Adipose tissue (tissue), 3 donors: Measurements from ENCODE around the gene ATP1A3. TPM values are rescaled to one million over a fixed set of nuclear protein-coding genes. Genes with fewer than 3 reads are reported as not detected.
"Not testable (repeated sequence)": the region's sequence is repeated elsewhere in the genome, so short reads cannot be mapped to it uniquely, and the experiment has no call there.

Experiments used
- H3K27ac ChIP-seq: one replicate; pipeline ENCODE4 v1.5.1; 2013; ENCODE audit warnings: low read depth, low read length
- WGBS, 3 donors: extraction: QIAGEN DNeasy Blood & Tissue Kit; methylation state at CpG; one replicate each; pipeline ENCODE4 v1.1.7; 2013; 5-methylcytosine and 5-hydroxymethylcytosine counted together
- polyA plus RNA-seq, 3 donors: library from polyadenylated mRNA; stranded (reverse); fragments of 200-250 nt; gene quantifications; one replicate each; pipeline ENCODE4 v1.2.3, GENCODE V29; 2013
- donor health status: healthy with polysubstance abuse.
- donor health status: Bipolar disorder and iron deficiency.
- donor health status: healthy.

Gene ATP1A3
- polyA plus RNA-seq, 3 donors, result 0.21 to 0.34 TPM; not detected in 1

DNA sequence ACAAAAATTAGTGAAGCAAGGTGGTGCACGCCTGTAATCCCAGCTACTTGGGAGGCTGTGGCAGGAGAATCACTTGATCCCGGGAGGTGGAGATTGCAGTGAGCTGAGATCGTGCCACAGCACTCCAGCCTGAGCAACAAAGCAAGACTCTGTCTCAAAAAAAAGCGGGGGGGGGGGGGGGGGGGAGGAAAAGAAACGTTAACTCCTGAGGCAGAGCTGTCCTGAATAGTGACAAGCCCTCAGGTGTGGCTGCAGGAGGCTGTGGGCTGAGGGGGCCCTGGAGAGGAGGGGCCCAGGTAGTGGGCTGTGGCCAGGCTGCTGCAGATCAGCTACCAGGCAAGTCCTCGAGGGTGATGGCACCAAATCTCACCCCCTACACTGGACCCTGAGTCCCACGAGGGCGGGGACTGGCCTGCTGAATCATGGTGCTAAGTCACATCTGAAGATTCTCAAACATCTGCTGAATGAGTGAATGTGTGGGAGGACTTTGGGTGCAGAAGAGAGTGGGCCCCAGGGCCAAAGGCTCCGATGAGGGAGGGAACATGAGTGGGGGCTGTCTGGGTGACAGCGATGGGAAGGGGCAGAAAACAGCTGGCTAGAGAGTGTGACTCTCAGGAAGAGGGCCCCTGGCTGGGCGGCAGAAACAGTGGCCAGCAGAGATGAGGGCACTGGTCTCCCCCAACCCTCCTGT, 24.6 kb upstream of the ATP1A3 start:
- WGBS, 3 donors, result 62 to 66% (median 63%) methylated on average over 10 to 11 of the region's 11 CpGs
- H3K27ac ChIP-seq, result no peak overlapping the region

GRCh38 chr19:42017040-42017439, 23.0 kb upstream of the ATP1A3 start:
- no peak overlapping the region for H3K27ac ChIP-seq
- 75 to 86% (median 81%) methylated on average over 8 of the region's 8 CpGs for WGBS, 3 donors

DNA sequence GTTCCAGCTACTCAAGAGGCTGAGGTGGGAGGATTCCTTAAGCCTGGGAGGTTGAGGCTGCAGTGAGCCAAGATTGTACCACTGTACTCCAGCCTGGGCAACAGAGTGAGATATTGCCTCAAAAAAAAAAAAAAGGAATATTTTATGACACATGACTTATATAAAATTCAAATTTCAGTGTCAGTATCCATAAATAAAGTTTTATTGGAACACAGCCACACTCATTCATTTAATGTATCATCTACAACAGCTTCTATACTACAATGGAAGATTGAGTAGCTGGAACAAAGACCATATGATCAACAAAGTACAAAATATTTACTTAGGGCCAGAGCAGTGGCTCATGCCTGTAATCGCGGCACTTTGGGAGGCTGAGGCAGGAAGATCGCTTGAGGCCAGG, 18.7 kb upstream of the ATP1A3 start:
- WGBS, 3 donors, result 89 to 96% (median 94%) methylated on average over 3 of the region's 3 CpGs
- not testable (repeated sequence) for H3K27ac ChIP-seq

- H3K27ac ChIP-seq, result no peak overlapping the region
- 70 to 77% (median 70%) methylated on average over 11 of the region's 11 CpGs for WGBS, 3 donors
Measured at GRCh38 chr19:42010245-42011126, 16.5 kb upstream of the ATP1A3 start.

GRCh38 chr19:42006569-42006968, 12.5 kb upstream of the ATP1A3 start:
- WGBS, 3 donors, result 80 to 92% (median 91%) methylated on average over 12 to 13 of the region's 13 CpGs
- H3K27ac ChIP-seq, result no peak overlapping the region

GRCh38 chr19:42005504-42005903, 11.5 kb upstream of the ATP1A3 start:
- H3K27ac ChIP-seq, result no peak overlapping the region
- WGBS, 3 donors, result 93 to 95% (median 94%) methylated on average over 22 of the region's 22 CpGs

GRCh38 chr19:42003506-42004294, 9.7 kb upstream of the ATP1A3 start:
- WGBS, 3 donors, result 73 to 84% (median 76%) methylated on average over 17 to 21 of the region's 21 CpGs

DNA sequence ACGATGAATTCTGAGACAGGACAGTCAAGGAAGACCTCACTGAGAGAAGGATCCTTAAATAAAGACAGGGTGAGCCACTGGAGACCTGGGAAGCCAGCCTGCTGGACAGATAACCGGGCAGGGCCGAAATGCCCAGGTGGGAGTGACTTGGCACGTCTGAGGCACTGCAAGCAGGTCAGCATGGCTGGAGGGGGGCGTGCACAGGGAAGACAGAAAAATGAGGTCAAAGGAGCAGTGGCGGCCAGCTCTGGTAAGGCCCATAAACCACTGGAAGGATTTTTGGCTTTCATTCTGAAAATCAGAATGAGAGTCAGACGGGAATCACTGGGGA, 5.8 kb upstream of the ATP1A3 start:
- no peak overlapping the region for H3K27ac ChIP-seq
- 63 to 74% (median 72%) methylated on average over 7 of the region's 7 CpGs for WGBS, 3 donors

More at GRCh38 chr19:42003506-42004294, 9.7 kb upstream of the ATP1A3 start:
- H3K27ac ChIP-seq, result no peak overlapping the region

DNA sequence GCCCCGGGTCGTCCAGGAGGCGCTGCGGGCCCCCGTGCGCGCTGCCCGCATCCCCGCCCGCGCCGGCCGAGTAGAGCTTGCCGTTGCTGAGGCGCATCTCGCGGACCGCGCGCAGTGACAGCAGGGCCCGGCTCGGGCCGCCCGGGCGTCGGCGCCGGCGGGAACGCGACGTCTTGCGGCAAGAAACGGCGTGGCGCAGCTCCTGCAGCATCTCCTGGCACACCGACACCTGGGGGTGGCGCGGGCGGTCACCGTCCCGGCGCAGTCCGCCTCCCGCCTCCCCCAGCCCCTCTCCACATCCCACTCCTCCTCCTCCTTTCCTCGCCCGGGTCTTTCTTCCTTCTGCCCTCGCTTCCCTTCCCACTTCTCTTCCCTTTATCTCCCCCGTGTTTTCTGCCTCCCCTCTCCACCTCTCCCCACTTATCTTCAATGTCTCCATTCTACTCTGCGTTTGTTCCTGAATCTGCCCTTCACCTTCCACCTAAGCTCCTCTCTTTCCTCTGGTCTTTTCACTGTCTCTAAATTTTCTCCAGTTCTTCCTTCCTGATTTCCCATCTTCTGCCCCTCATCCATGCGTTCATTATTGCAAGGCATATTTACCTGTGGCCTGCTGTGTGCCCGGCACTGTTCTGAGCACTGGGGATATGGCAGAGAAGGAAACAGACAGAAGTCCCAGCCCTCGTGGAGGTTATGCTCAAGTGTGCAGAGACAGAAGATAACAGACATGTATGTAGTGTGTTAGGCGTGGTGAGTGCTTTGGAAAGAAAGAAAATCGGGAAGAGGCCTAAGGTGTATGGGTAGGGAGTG, 5.2 kb upstream of the ATP1A3 start:
- no peak overlapping the region for H3K27ac ChIP-seq
- 9 to 33% (median 10%) methylated on average over 11 to 55 of the region's 55 CpGs for WGBS, 3 donors

DNA sequence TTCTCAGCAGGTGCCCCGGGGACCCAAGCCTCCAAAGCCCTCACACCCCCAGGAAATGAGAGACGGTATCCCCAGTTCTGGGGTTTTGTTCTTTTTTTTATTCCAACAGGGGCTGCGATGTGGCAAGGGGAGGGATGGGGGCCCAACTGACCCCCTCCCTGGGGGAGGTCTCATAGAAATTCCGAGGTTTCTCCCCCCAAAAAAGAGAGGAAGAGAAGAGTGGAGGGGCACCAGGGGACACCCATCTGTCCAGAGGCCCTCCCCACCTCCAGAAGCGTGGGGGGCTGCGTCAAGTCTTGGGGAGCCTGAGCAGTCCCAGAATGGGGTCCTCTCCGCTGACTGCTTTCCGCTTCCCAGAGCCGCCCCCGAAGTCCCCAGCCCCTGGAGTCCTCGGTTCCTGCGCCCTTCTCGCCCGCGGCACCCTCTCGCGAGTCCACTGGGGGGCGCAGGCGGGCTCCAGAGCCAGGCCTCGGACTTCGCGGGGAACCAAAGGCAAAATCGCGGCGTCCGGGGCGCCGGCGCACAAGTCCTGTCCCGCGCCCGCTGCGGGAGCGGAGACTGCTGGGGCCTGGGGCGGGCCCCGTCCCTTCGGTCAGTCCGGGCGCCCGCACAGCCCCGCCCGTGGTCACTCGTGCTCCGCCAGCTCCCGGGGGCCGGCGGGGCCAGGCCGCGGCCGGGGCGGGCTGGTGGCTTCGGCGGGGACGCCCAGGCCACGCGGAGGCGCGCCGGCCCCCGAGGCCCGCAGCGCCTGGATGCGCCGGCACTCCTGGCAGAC, 4.4 kb upstream of the ATP1A3 start:
- WGBS, 3 donors, result 2 to 4% (median 3%) methylated on average over 20 to 64 of the region's 64 CpGs
- no peak overlapping the region for H3K27ac ChIP-seq

GRCh38 chr19:41997851-41998229, 3.8 kb upstream of the ATP1A3 start:
- no peak overlapping the region for H3K27ac ChIP-seq
- WGBS, 3 donors, result 2 to 7% (median 4%) methylated on average over 14 of the region's 14 CpGs

- H3K27ac ChIP-seq, result no peak overlapping the region
- WGBS, 3 donors, result 2 to 3% (median 2%) methylated on average over 32 to 35 of the region's 35 CpGs
Measured at GRCh38 chr19:41997121-41997850, 3.3 kb upstream of the ATP1A3 start.

DNA sequence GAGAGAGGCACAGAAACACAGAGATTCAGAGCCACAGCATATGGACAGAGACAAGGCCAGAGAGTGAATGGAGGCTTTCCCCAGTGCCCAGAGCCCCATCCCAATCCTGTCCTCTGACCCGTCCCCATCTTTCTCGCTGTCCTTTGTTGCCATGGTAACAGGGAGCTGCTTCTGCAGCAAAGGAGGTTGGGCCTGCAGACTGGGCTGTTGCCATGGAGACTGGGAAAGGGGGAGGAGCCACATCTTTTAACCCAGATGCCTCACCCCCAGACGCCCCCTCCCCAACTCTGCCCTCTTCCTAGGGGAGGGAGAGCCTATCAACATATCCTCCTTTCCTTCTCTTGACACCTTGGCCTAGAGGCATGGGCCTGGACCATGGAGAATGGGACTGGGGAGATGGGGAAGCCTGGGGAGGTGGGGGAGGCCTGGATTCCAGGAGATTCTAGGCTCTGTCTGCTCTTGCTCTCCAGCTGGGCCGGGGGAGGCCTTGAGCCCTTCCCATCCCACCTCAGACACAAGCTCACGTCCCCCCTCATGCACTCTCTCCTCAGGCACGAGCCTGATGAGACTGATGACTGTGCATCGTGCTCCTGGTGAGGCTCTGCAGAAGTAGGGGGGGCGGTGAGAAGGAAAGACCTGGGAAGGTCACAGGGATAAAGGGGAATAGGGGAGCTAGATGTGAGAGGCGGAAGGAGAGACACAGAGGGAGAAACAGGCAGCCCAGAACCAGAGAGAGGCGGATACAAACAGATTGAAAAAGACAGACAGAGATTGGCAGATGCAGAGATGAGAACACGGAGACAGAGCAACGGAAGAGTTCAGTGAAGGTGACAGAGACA, 2.1 kb upstream of the ATP1A3 start:
- 35 to 43% (median 40%) methylated on average over 11 to 12 of the region's 12 CpGs for WGBS, 3 donors

GRCh38 chr19:41994994-41995958, 1.2 kb upstream of the ATP1A3 start:
- WGBS, 3 donors, result 80 to 85% (median 81%) methylated on average over 19 of the region's 19 CpGs
- H3K27ac ChIP-seq, result no peak overlapping the region

More for the DNA sequence above, 2.1 kb upstream of the ATP1A3 start:
- no peak overlapping the region for H3K27ac ChIP-seq

GRCh38 chr19:41994521-41994971, 516 bp upstream of the ATP1A3 start:
- 20 to 31% (median 25%) methylated on average over 9 to 13 of the region's 13 CpGs for WGBS, 3 donors
- H3K27ac ChIP-seq, result no peak overlapping the region
